ENCODE results near the gene CERS6.
"Not testable (repeated sequence)": the region's sequence is repeated elsewhere in the genome, so short reads cannot be mapped to it uniquely, and the experiment has no call there.

CERS6 gene, protein sequence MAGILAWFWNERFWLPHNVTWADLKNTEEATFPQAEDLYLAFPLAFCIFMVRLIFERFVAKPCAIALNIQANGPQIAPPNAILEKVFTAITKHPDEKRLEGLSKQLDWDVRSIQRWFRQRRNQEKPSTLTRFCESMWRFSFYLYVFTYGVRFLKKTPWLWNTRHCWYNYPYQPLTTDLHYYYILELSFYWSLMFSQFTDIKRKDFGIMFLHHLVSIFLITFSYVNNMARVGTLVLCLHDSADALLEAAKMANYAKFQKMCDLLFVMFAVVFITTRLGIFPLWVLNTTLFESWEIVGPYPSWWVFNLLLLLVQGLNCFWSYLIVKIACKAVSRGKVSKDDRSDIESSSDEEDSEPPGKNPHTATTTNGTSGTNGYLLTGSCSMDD

DNA sequence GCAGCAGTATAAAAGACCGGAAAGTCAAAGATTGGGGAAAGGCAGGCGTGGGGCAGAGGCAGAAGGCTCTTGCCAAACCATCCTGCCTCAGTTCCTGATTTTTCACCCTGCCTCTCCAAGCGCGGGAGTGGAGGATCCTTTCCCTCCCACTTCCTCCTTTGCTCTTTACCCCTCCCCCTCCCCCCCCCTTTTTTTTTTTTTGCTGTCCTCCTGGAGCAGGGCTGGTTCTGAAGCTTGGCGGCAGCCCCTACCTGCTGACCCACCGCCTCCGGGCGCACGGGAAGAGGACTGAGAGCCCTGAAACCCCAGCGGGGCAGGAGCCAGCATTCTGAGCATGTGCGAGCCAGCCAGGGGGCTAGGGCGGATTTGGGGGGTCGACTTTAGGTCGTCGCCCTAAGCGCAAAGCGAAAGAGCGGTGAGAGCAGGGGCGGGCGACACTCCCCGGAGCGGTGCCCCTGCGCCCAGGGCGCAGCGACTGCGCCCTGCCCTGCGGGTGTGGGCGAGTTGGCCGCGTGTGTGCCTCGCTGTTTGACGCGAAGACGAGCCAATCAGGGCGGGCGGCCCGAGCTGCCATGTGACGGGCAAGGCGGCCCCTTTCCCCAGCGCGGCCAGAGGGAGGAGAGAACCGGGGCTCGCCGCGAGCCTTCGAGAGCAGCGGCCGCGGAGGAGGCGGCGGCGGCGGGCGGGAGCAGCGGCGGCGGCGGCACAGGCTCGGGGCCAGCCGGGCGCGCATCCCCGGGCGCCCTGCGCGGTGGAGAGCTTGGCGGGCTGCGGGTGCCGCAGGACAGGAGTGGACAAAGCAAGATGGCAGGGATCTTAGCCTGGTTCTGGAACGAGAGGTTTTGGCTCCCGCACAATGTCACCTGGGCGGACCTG, at the start of gene CERS6:
Gene CERS6, plus strand, starts transcription at position 628 of the 876 bp plus-strand sequence. Its CDS starts 177 bp downstream, at position 805.
- H3K27me3 Mint-ChIP-seq, result no peaks in the 10 kb centered on the region
- H3K27ac Mint-ChIP-seq (ENCODE audit: low read depth), result no peak within 1 kb of the TSS
- no peak within 1 kb of the TSS for H3K4me3 Mint-ChIP-seq
- peak; percentile 70 for ATAC-seq (replicated peaks; ENCODE audit: extremely low read depth, poor library complexity, severe bottlenecking)
- peaks cover 1% of the 10 kb centered on the region for H3K36me3 Mint-ChIP-seq (ENCODE audit: insufficient read depth)
- H3K9me3 Mint-ChIP-seq, result no peaks in the 10 kb centered on the region
- peak; percentile 20 to 41 for DNase-seq (ENCODE audit: low spot score in 2 of 2)
- no peaks in the 10 kb centered on the region for H3K4me1 Mint-ChIP-seq

DNA sequence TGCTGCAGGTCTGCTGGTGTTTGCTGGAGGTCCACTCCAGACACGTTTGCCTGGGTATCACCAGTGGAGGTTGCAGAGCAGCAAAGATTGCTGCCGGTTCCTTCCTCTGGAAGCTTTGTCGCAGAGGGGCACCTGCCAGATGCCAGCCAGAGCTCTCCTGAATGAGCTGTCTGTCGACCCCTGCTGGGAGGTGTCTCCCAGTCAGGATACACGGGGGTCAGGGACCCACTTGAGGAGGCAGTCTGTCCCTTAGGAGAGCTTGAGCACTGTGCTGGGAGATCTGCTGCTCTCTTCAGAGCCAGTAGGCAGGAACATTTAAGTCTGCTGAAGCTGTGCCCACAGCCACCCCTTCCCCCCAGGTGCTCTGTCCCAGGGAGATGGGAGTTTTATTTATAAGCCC, 43.8 kb upstream of the CERS6 start:
- not testable (repeated sequence) for H3K36me3 Mint-ChIP-seq (ENCODE audit: insufficient read depth); ATAC-seq (replicated peaks; ENCODE audit: extremely low read depth, poor library complexity, severe bottlenecking); H3K9me3 Mint-ChIP-seq; H3K4me3 Mint-ChIP-seq; DNase-seq (ENCODE audit: low spot score in 2 of 2); H3K4me1 Mint-ChIP-seq; H3K27ac Mint-ChIP-seq (ENCODE audit: low read depth)
- peaks cover 32% of the 10 kb centered on the region for H3K27me3 Mint-ChIP-seq

DNA sequence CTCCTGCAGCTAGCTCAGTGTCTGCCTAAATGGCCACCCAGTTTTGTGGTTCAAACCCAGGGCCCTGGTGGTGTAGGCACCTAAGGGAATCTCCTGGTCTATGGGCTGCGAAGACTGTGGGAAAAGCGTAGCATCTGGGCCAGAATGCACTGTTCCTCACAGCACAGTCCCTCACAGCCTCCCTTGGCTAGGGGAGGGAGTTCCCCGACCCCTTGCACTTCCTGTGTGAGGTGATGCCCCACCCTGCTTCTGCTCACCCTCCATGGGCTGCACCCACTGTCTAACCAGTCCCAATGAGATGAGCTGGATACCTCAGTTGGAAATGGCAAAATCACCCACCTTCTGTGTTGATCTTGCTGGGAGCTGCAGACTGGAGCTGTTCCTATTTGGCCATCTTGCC, 43.0 kb upstream of the CERS6 start:
- not testable (repeated sequence) for H3K9me3 Mint-ChIP-seq; H3K4me1 Mint-ChIP-seq; H3K36me3 Mint-ChIP-seq (ENCODE audit: insufficient read depth); ATAC-seq (replicated peaks; ENCODE audit: extremely low read depth, poor library complexity, severe bottlenecking); DNase-seq (ENCODE audit: low spot score in 2 of 2)
- H3K27ac Mint-ChIP-seq (ENCODE audit: low read depth), result peak overlapping the region; percentile 17
- peaks cover 32% of the 10 kb centered on the region for H3K27me3 Mint-ChIP-seq
- H3K4me3 Mint-ChIP-seq, result peak overlapping the region; percentile 23

DNA sequence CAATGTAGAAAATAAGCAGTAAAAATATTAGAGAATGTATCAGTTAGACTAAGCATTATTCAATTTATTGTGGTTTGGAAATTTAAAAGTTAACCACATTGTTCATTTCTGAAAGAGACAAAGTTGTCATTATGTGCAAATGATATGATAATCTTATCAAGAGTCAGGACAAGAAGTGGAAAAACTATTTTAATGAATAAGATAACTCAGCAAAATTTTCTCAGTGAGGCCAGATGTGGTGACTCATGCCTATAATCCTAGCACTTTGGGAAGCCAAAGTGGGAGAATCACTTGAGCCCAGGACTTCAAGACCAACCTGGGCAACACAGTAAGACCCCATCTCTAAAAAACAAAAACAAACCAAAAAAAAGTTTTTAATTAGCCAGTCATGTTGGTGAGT, 39.5 kb upstream of the CERS6 start:
- no peak for DNase-seq (ENCODE audit: low spot score in 2 of 2)
- H3K4me3 Mint-ChIP-seq, result no peak overlapping the region
- H3K27me3 Mint-ChIP-seq, result peaks cover 20% of the 10 kb centered on the region
- H3K36me3 Mint-ChIP-seq (ENCODE audit: insufficient read depth), result peaks cover 2% of the 10 kb centered on the region
- no peak overlapping the region for H3K27ac Mint-ChIP-seq (ENCODE audit: low read depth)
- no peaks in the 10 kb centered on the region for H3K9me3 Mint-ChIP-seq
- peaks cover 6% of the 10 kb centered on the region for H3K4me1 Mint-ChIP-seq
- ATAC-seq (replicated peaks; ENCODE audit: extremely low read depth, poor library complexity, severe bottlenecking), result no peak

DNA sequence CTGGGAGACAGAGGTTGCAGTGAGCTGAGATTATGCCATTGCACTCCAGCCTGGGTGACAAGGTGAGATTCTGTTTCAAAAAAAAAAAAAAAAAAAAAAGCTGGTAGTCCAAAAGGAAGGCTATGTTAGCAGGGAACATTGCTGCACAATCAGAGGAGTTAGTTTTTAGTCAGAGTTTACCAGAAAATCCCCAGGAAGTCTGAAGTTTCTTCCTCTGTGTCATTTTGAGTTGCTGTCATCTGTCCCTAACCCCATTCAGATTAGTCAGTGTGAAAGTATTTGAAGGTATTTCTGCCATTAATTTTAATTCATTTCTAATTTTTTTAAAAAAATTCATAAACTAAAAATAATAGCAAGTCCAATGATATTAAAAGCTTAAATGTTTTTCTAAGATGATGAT, 33.5 kb upstream of the CERS6 start:
- ATAC-seq (replicated peaks; ENCODE audit: extremely low read depth, poor library complexity, severe bottlenecking), result no peak
- H3K36me3 Mint-ChIP-seq (ENCODE audit: insufficient read depth), result no peaks in the 10 kb centered on the region
- H3K27ac Mint-ChIP-seq (ENCODE audit: low read depth), result no peak overlapping the region
- no peaks in the 10 kb centered on the region for H3K4me1 Mint-ChIP-seq
- no peak for DNase-seq (ENCODE audit: low spot score in 2 of 2)
- no peaks in the 10 kb centered on the region for H3K27me3 Mint-ChIP-seq
- H3K9me3 Mint-ChIP-seq, result no peaks in the 10 kb centered on the region
- H3K4me3 Mint-ChIP-seq, result no peak overlapping the region

DNA sequence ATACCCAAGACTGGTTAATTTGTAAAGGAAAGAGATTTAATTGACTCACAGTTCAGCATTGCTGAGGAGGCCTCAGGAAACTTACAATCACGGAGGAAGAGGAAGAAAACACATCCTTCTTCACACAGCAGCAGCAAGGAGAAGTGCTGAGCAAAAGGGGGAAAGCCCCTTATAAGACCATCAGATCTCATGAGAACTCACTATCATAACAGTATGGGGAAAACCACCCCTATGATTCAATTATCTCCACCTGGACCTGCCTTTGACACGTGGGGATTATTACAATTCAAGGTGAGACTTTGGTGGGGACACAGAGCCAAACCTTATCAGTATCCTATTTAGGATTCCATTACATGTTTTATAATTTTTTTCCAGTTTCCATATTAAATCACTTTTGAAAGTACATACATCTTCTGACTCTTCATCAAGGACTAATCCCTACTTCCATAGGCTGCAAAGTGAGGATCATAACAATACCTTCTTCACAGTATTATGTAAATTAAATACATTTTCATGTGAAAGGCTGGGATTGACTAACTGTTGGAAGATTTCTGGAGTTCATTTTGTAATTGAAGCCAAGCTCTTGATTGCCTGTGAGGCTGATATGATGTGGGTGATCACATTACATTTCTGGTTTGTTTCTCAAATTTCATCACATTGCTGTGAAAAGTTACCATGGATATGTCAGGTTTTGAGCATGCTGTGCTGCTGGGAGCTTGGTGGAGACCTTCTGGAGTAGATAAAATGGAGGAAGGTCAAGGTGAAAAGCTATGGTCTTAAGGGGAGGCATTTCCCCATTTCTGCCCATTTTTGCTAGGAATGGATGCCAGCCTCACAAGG, 31.7 kb upstream of the CERS6 start:
- no peak for ATAC-seq (replicated peaks; ENCODE audit: extremely low read depth, poor library complexity, severe bottlenecking)
- H3K27me3 Mint-ChIP-seq, result no peaks in the 10 kb centered on the region
- no peak overlapping the region for H3K27ac Mint-ChIP-seq (ENCODE audit: low read depth)
- no peaks in the 10 kb centered on the region for H3K9me3 Mint-ChIP-seq
- H3K36me3 Mint-ChIP-seq (ENCODE audit: insufficient read depth), result no peaks in the 10 kb centered on the region
- H3K4me3 Mint-ChIP-seq, result no peak overlapping the region
- no peak for DNase-seq (ENCODE audit: low spot score in 2 of 2)
- no peaks in the 10 kb centered on the region for H3K4me1 Mint-ChIP-seq

DNA sequence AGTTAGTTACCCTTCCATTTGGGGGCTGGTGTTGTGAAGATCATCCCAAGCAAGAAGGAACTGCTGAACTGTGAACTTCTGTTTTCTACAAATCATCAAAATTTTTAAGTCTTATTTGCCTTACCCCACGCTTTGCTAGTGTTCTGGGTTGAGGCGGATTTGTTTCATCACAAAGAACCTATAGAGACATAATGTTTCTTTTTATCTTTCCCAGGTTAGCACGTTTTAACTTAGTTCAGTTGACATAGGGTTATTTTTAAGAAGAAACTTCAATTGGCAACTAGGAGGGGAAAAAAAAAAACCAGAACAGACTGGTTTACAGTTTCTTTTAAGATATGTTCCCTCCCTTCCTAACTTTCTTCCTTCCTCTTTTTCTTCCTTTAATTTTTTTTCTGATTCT, 31.1 kb upstream of the CERS6 start:
- Mint-ChIP-seq H3K4me3 (no peak overlapping the region), H3K9me3 (no peaks in the 10 kb centered on the region), H3K27ac (ENCODE audit: low read depth) (no peak overlapping the region), H3K4me1 (no peaks in the 10 kb centered on the region), H3K27me3 (no peaks in the 10 kb centered on the region), H3K36me3 (ENCODE audit: insufficient read depth) (no peaks in the 10 kb centered on the region)
- DNase-seq (ENCODE audit: low spot score in 2 of 2), result no peak
- ATAC-seq (replicated peaks; ENCODE audit: extremely low read depth, poor library complexity, severe bottlenecking), result no peak

DNA sequence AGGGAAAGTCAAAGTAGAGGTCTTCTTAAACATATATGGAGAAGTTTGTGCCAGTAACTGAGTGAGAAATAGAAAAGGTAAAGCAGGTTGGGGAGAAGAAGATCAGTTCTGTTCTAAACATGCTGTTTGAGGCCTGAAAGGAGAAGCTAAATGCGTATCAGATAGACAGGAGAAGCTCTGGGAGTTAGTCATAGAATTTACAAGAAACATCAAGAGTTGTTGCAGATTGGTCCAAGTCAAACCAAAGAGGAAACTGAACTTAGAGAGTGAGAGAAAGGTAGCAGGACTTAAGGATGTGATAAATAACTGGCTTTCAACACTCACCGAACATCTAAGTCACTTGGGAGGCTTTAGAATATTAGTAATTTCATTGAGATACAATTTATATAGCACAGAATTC, 29.2 kb upstream of the CERS6 start:
- no peaks in the 10 kb centered on the region for H3K27me3 Mint-ChIP-seq
- no peak overlapping the region for H3K4me3 Mint-ChIP-seq
- DNase-seq (ENCODE audit: low spot score in 2 of 2), result no peak
- H3K9me3 Mint-ChIP-seq, result no peaks in the 10 kb centered on the region
- no peak overlapping the region for H3K27ac Mint-ChIP-seq (ENCODE audit: low read depth)
- ATAC-seq (replicated peaks; ENCODE audit: extremely low read depth, poor library complexity, severe bottlenecking), result no peak
- no peaks in the 10 kb centered on the region for H3K36me3 Mint-ChIP-seq (ENCODE audit: insufficient read depth)
- no peaks in the 10 kb centered on the region for H3K4me1 Mint-ChIP-seq

DNA sequence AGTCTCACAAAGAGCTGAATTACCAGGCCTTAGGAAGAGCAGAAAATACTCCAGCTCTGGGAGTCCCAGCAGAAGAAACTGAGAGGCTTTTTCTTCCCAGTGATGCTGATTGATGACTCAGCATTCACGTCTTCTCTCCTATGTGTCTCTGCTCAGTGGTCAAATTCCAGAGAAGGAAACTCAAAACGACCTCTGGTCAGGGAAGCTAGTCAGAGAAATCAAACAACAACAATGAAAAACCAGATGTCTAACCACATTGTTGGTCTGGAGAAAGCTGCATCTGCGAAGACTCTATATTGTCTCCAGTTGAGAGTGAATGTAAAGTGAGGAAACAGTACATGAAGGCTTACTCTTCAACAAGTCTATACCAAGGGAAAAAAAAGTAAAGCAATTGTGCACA, 28.6 kb upstream of the CERS6 start:
- Mint-ChIP-seq H3K27ac (ENCODE audit: low read depth) (no peak overlapping the region), H3K27me3 (no peaks in the 10 kb centered on the region), H3K4me3 (no peak overlapping the region), H3K4me1 (no peaks in the 10 kb centered on the region), H3K36me3 (ENCODE audit: insufficient read depth) (peaks cover 2% of the 10 kb centered on the region), H3K9me3 (no peaks in the 10 kb centered on the region)
- DNase-seq (ENCODE audit: low spot score in 2 of 2) (no peak), ATAC-seq (replicated peaks; ENCODE audit: extremely low read depth, poor library complexity, severe bottlenecking) (no peak)

DNA sequence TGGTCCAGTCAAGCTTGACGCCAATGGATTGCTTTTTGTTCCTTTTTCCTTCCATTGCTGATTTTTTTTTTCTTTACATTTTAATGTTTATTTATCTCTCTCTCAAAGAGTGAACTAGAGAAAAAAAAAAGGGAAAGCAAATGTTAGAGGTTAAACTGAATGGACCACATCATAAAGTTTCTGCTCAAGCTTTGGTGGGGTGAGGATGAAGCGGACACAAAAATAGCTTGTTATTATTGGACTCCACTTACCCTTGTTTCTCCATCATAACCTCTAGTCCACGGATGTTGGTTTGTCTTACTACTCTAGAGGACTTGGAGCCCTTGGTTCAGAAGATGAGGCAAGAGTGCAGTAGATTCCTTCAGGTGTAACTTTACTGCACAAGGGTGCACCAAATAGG, 27.6 kb upstream of the CERS6 start:
- Mint-ChIP-seq H3K27me3 (no peaks in the 10 kb centered on the region), H3K27ac (ENCODE audit: low read depth) (no peak overlapping the region), H3K36me3 (ENCODE audit: insufficient read depth) (peaks cover 2% of the 10 kb centered on the region), H3K9me3 (no peaks in the 10 kb centered on the region), H3K4me1 (peaks cover 5% of the 10 kb centered on the region), H3K4me3 (no peak overlapping the region)
- no peak for ATAC-seq (replicated peaks; ENCODE audit: extremely low read depth, poor library complexity, severe bottlenecking)
- no peak for DNase-seq (ENCODE audit: low spot score in 2 of 2)

DNA sequence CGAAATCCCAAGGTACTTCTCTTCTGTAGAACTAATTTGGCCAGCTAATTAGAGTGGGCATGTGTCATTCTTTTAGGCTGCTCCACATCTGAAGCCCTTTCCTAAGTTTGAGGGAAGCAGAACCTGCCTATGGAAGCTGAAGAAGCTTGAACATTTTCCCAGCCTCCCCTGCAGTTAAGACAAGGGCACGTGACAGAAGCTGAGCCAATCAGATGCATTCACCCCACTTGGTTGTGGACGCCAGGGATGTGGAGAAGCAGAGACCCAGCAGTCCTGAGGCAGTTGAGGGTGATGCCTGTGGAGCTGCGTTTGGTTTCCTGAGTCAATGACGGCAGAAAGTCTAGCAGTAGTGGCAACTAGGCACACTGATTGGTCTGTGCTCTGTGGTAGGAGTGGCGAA, 26.1 kb upstream of the CERS6 start:
- H3K36me3 Mint-ChIP-seq (ENCODE audit: insufficient read depth), result peaks cover 2% of the 10 kb centered on the region
- ATAC-seq (replicated peaks; ENCODE audit: extremely low read depth, poor library complexity, severe bottlenecking) (no peak), DNase-seq (ENCODE audit: low spot score in 2 of 2) (no peak)
- H3K27me3 Mint-ChIP-seq, result no peaks in the 10 kb centered on the region
- no peak overlapping the region for H3K4me3 Mint-ChIP-seq
- no peak overlapping the region for H3K27ac Mint-ChIP-seq (ENCODE audit: low read depth)
- H3K4me1 Mint-ChIP-seq, result peaks cover 5% of the 10 kb centered on the region
- no peaks in the 10 kb centered on the region for H3K9me3 Mint-ChIP-seq

DNA sequence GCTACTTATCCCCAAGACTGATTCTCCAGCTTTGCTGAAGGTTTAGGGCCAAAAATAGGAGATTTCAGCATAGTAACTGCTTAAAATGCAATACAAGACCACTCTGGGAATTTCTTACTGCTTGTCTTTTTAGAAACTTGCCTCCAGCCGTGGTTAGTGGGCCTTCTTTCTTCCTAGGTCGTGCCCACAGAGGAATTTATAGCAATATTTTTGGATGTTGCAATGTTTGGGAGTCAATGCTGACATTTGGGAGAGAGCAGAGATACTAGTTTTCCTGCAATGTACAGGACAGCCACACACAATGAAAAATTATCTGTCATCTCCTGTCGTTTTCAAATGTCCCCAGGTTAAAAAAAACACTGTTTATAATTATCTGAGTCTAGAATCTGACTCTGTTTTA, 25.6 kb upstream of the CERS6 start:
- Mint-ChIP-seq H3K4me3 (no peak overlapping the region), H3K9me3 (no peaks in the 10 kb centered on the region), H3K4me1 (peaks cover 5% of the 10 kb centered on the region), H3K27ac (ENCODE audit: low read depth) (no peak overlapping the region), H3K36me3 (ENCODE audit: insufficient read depth) (peaks cover 2% of the 10 kb centered on the region), H3K27me3 (no peaks in the 10 kb centered on the region)
- DNase-seq (ENCODE audit: low spot score in 2 of 2), result no peak
- ATAC-seq (replicated peaks; ENCODE audit: extremely low read depth, poor library complexity, severe bottlenecking), result no peak

All from central memory CD8-positive, alpha-beta T cell (primary cell).